Astrocyte (in vitro differentiated cells and primary cell): ENCODE results near the gene ALPP. TPM values are rescaled to one million over a fixed set of nuclear protein-coding genes. Genes with fewer than 3 reads are reported as not detected.

Experiments
- DNase-seq: peaks from one replicate; pipeline ENCODE4 v3.0.0-alpha.2; 2010; ENCODE audit warnings: low read depth
- FAIRE-seq: peaks from 2 replicates; lab custom pipeline; 2011; peaks lifted over from hg19 to GRCh38; lab: Jason Lieb, UNC
- H2AFZ ChIP-seq: 2 replicates; pipeline ENCODE4 v1.6.0; 2012; ENCODE audit warnings: low read depth, low read length, inconsistent platforms
- H3K27ac ChIP-seq: 2 replicates; pipeline ENCODE4 v1.5.1; 2011; ENCODE audit warnings: low read depth, low read length, inconsistent platforms
- H3K27me3 ChIP-seq: 2 replicates; pipeline ENCODE4 v1.6.0; 2011; ENCODE audit warnings: low read length, inconsistent platforms; ENCODE audit not compliant: insufficient read depth
- H3K36me3 ChIP-seq: 2 replicates; pipeline ENCODE4 v1.5.1; 2011; ENCODE audit warnings: low read length, inconsistent platforms; ENCODE audit not compliant: insufficient read depth
- H3K4me1 ChIP-seq: 2 replicates; pipeline ENCODE4 v1.5.1; 2011; ENCODE audit warnings: low read length, inconsistent platforms; ENCODE audit not compliant: insufficient read depth
- H3K4me2 ChIP-seq: 2 replicates; pipeline ENCODE4 v1.6.0; 2012; ENCODE audit warnings: low read length, inconsistent platforms
- H3K4me3 ChIP-seq: 2 replicates; pipeline ENCODE4 v1.5.1; 2011; ENCODE audit warnings: low read depth, mild to moderate bottlenecking, low read length, inconsistent platforms; ENCODE audit not compliant: insufficient read depth
- H3K79me2 ChIP-seq: 2 replicates; pipeline ENCODE4 v1.6.0; 2012; ENCODE audit warnings: mild to moderate bottlenecking, low read length, inconsistent platforms; ENCODE audit not compliant: insufficient read depth
- H3K9ac ChIP-seq: 2 replicates; pipeline ENCODE4 v1.6.0; 2012; ENCODE audit warnings: mild to moderate bottlenecking, low read length, inconsistent platforms
- H3K9me3 ChIP-seq: 2 replicates; pipeline ENCODE4 v1.5.1; 2012; ENCODE audit warnings: low read depth, mild to moderate bottlenecking, low read length, inconsistent platforms; ENCODE audit not compliant: insufficient read depth
- H4K20me1 ChIP-seq: 2 replicates; pipeline ENCODE4 v1.6.0; 2012; ENCODE audit warnings: low read length, inconsistent platforms; ENCODE audit not compliant: insufficient read depth
- H3K27ac Mint-ChIP-seq: one replicate; pipeline ENCODE4 v1.8.0; 2021; ENCODE audit warnings: mild to moderate bottlenecking, mixed read lengths; ENCODE audit not compliant: unreplicated experiment
- H3K27me3 Mint-ChIP-seq: one replicate; pipeline ENCODE4 v1.8.0; 2021; ENCODE audit warnings: low read depth, mixed read lengths; ENCODE audit not compliant: unreplicated experiment
- H3K36me3 Mint-ChIP-seq: one replicate; pipeline ENCODE4 v1.8.0; 2021; ENCODE audit warnings: low read depth, mixed read lengths; ENCODE audit not compliant: unreplicated experiment
- H3K4me1 Mint-ChIP-seq: one replicate; pipeline ENCODE4 v1.8.0; 2021; ENCODE audit warnings: low read depth, mixed read lengths; ENCODE audit not compliant: unreplicated experiment
- H3K4me3 Mint-ChIP-seq: one replicate; pipeline ENCODE4 v1.8.0; 2021; ENCODE audit warnings: mild to moderate bottlenecking, moderate library complexity, mixed read lengths; ENCODE audit not compliant: unreplicated experiment
- H3K9me3 Mint-ChIP-seq: one replicate; pipeline ENCODE4 v1.8.0; 2021; ENCODE audit warnings: mild to moderate bottlenecking, mixed read lengths; ENCODE audit not compliant: unreplicated experiment
- CTCF ChIP-seq: IDR thresholded peaks from 2 replicates; pipeline ENCODE4 v1.5.1; 2011; ENCODE audit warnings: low read depth, mild to moderate bottlenecking, inconsistent platforms, low read length, moderate library complexity; ENCODE audit not compliant: insufficient read depth
- EZH2 ChIP-seq: IDR thresholded peaks from 2 replicates; pipeline ENCODE4 v1.6.1; 2012; ENCODE audit warnings: mild to moderate bottlenecking, low read length, inconsistent platforms; ENCODE audit not compliant: insufficient read depth
- total RNA-seq: library from RNA; stranded (reverse); gene quantifications from 2 replicates; pipeline ENCODE4 v1.2.1, GENCODE V29; 2021

The ALPP gene
- total RNA-seq, 1 donor from 2014 or later: 0.32 TPM

DNA sequence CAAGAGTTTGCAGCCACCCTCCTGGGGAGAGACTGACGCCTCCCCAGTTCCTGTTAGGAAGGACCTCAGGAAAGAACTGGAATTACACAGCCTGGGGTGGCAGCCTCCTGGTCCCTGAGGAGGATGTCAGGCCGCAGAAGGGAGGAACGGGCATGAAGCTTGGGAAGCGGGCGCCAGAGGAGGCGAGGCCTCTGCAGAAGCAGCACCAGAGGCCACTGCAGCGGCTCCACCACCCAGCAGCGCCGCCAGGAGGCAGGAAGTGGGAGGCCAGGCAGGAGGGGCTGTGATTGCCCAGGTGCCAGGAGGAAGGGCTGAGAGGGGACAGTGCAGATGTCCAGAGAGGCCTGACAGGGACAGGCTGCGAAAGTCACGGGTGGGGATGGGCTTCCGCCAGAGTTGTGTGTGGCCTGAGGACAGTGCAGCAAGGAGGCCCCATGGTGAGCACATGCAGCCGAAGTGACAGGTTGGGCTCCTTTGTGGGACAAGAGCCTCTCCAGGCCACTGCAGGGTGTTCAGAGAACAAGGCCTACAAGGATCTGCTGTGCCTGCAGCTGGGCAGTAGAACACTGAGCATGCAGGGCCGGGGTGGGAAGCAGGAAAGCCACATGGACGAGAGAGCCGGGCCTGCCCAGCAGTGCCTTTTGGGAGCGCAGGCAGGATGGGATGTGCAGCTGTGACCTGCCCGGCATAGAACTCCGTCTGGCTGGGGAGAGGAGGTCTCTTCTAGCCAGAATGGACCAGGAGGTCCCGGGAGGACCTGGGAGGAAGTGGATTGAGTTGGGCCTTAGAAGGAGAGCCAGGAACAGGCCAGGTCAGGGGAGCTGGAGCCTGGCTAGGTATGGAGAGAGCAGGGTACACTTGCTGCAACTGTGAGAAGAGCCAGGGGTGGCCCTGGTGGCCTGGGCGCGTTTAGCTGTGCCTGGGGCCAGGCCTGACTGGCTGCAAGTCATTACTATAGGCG is 39.1 kb upstream of the ALPP start:
- Histone ChIP-seq H3K27ac (no peak overlapping the region), H2AFZ (no peak overlapping the region), H3K27me3 (no peaks in the 10 kb centered on the region), H3K9me3 (no peaks in the 10 kb centered on the region), H3K4me2 (no peak overlapping the region), H3K4me3 (no peak overlapping the region), H3K79me2 (no peaks in the 10 kb centered on the region), H4K20me1 (no peaks in the 10 kb centered on the region), H3K4me1 (no peaks in the 10 kb centered on the region), H3K9ac (no peak overlapping the region), H3K36me3 (no peaks in the 10 kb centered on the region)
- Mint-ChIP-seq H3K36me3 (peaks cover 9% of the 10 kb centered on the region), H3K4me1 (no peaks in the 10 kb centered on the region), H3K27me3 (peaks cover 7% of the 10 kb centered on the region), H3K9me3 (peaks cover 4% of the 10 kb centered on the region), H3K27ac (no peak overlapping the region), H3K4me3 (no peak overlapping the region)
- TF ChIP-seq EZH2 (no peak), CTCF (no peak)
- FAIRE-seq (no peak), DNase-seq (no peak)

DNA sequence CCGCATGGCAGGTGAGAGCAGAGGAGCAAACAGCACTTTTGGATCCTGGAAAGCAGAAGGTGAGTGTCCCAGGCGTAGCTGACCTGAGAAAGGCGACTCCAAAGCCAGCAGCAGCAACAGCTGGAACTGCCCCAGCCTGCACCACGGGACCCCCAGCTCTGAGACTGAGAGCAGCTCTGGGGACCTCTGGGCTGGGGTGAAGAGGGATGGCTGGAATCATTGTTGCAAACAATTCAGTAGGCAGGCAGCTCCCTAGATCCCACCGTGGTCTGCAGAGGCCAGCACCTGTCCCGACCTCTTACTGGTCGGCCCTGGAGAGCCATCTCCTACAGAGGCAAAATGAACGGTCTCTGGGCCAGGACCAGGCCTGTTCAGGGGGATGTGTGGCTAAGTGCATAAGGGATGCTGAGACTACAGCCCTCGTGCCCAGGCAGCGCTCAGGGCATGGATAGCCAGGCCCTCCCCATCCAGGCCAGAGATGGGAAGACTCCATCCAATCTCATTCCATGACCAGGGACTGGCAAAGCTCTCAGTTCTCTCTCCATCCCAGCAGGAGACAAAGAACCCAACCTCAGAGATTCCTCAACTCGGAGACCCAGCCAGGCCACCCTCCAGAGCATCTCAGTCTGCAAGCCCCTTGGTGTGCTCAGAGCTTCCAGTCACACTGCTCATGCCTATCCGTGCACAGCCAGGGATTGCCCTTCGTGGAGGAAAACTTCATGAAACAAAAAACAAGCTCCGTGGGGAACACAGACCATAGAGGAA is 38.2 kb upstream of the ALPP start:
- Mint-ChIP-seq H3K4me1 (no peaks in the 10 kb centered on the region), H3K4me3 (no peak overlapping the region), H3K36me3 (peaks cover 9% of the 10 kb centered on the region), H3K27ac (no peak overlapping the region), H3K9me3 (peaks cover 4% of the 10 kb centered on the region), H3K27me3 (peaks cover 7% of the 10 kb centered on the region)
- no peak overlapping the region for H3K4me3 ChIP-seq
- H3K27me3 ChIP-seq: no peaks in the 10 kb centered on the region
- H3K4me1 ChIP-seq: no peaks in the 10 kb centered on the region
- H2AFZ ChIP-seq: no peak overlapping the region
- no peak for FAIRE-seq
- DNase-seq: no peak
- H4K20me1 ChIP-seq: no peaks in the 10 kb centered on the region
- H3K4me2 ChIP-seq: no peak overlapping the region
- no peaks in the 10 kb centered on the region for H3K9me3 ChIP-seq
- H3K79me2 ChIP-seq: no peaks in the 10 kb centered on the region
- no peak overlapping the region for H3K9ac ChIP-seq
- no peak overlapping the region for H3K27ac ChIP-seq
- no peak for TF ChIP-seq EZH2
- no peak for TF ChIP-seq CTCF
- H3K36me3 ChIP-seq: no peaks in the 10 kb centered on the region
